IMR-90 (cell line): ENCODE results near the gene CBFA2T3. TPM values are rescaled to one million over a fixed set of nuclear protein-coding genes. Genes with fewer than 3 reads are reported as not detected.

Experiments
- ATAC-seq: fragments of 200-7000 bp; cut with Tn5 transposase; 2 replicates; pipeline ENCODE4 v1.9.1; 2020; ENCODE audit warnings: low read depth, mild to moderate bottlenecking, moderate library complexity
- BruUV-seq: library from RNA; stranded (reverse); fragments of 400-500 nt; replicated peaks from 2 replicates; lab custom pipeline; 2021; lab: Mats Ljungman, UMichigan
- CTCF ChIA-PET: fragments of 300-600 bp; formaldehyde crosslinking; extraction: SDS; loops from one replicate; lab custom pipeline; 2021; ENCODE audit warnings: antibody characterized with exemption; lab: Yijun Ruan, JAX
- POLR2A ChIA-PET: fragments of 300-600 bp; sonication (Branson Sonifier 250); formaldehyde crosslinking; loops from one replicate; lab custom pipeline; 2022; ENCODE audit warnings: antibody characterized with exemption; ENCODE audit not compliant: unreplicated experiment; lab: Charles Lee
- DNase-seq: peaks from one replicate; pipeline ENCODE4 v3.0.0; 2013
- H2AFZ ChIP-seq: replicated peaks from 2 replicates; pipeline ENCODE3; 2013; ENCODE audit warnings: low read length, mild to moderate bottlenecking; ENCODE audit not compliant: poor library complexity
- H2AK5ac ChIP-seq: 2 replicates; pipeline ENCODE4 v1.6.1; 2013; ENCODE audit warnings: low read depth, low read length, inconsistent platforms
- H2AK9ac ChIP-seq: replicated peaks from 2 replicates; pipeline ENCODE3; 2013; ENCODE audit warnings: mild to moderate bottlenecking, low read depth, low read length, moderate library complexity; ENCODE audit not compliant: poor library complexity
- H2BK120ac ChIP-seq: 2 replicates; pipeline ENCODE4 v1.6.1; 2013; ENCODE audit warnings: low read depth, low read length, inconsistent platforms
- H2BK15ac ChIP-seq: 3 replicates; pipeline ENCODE4 v1.6.1; 2013; ENCODE audit warnings: low read depth, low read length, inconsistent platforms
- H2BK20ac ChIP-seq: 2 replicates; pipeline ENCODE4 v1.6.1; 2013; ENCODE audit warnings: low read depth, mild to moderate bottlenecking, inconsistent platforms, low read length, moderate library complexity
- H2BK5ac ChIP-seq: 2 replicates; pipeline ENCODE4 v1.6.1; 2013; ENCODE audit warnings: mild to moderate bottlenecking, low read depth, low read length, inconsistent platforms; ENCODE audit not compliant: poor library complexity, severe bottlenecking
- H3K14ac ChIP-seq: replicated peaks from 2 replicates; pipeline ENCODE4 v1.6.1; 2013; ENCODE audit warnings: low read depth, low read length, inconsistent platforms
- H3K18ac ChIP-seq: 2 replicates; pipeline ENCODE4 v1.6.1; 2013; ENCODE audit warnings: low read depth, low read length, control low read depth
- H3K23ac ChIP-seq: 2 replicates; pipeline ENCODE4 v1.6.1; 2013; ENCODE audit warnings: low read depth, low read length, inconsistent platforms
- H3K27ac ChIP-seq: 2 replicates; pipeline ENCODE4 v1.5.1; 2013; ENCODE audit warnings: mild to moderate bottlenecking, control low read depth, low read length; ENCODE audit not compliant: insufficient read depth
- H3K27me3 ChIP-seq: 2 replicates; pipeline ENCODE4 v1.6.1; 2013; ENCODE audit warnings: low read length; ENCODE audit not compliant: control insufficient read depth, insufficient read depth
- H3K36me3 ChIP-seq: 2 replicates; pipeline ENCODE4 v1.6.1; 2013; ENCODE audit warnings: low read length, mixed read lengths; ENCODE audit not compliant: control insufficient read depth, insufficient read depth
- H3K4ac ChIP-seq: 2 replicates; pipeline ENCODE4 v1.6.1; 2013; ENCODE audit warnings: low read depth, low read length, inconsistent platforms
- H3K4me1 ChIP-seq: 2 replicates; pipeline ENCODE4 v1.6.1; 2013; ENCODE audit warnings: low read length, mixed read lengths; ENCODE audit not compliant: control insufficient read depth, insufficient read depth
- H3K4me2 ChIP-seq: 2 replicates; pipeline ENCODE4 v1.6.1; 2013; ENCODE audit warnings: low read depth, mild to moderate bottlenecking, control low read depth, low read length, moderate library complexity
- H3K4me3 ChIP-seq: 2 replicates; pipeline ENCODE4 v1.5.1; 2013; ENCODE audit warnings: low read depth, mild to moderate bottlenecking, control low read depth, low read length, moderate library complexity; ENCODE audit not compliant: insufficient read depth
- H3K56ac ChIP-seq: 2 replicates; pipeline ENCODE4 v1.6.1; 2013; ENCODE audit warnings: low read length, inconsistent platforms; ENCODE audit not compliant: insufficient read depth; ENCODE audit errors: extremely low read depth
- H3K79me1 ChIP-seq, 2 experiments: 2 replicates each; pipeline ENCODE4 v1.6.1; 2013; ENCODE audit warnings: low read length in 2 of 2, inconsistent platforms in 1 of 2, low read depth in 1 of 2
- H3K9ac ChIP-seq: 2 replicates; pipeline ENCODE4 v1.6.1; 2013; ENCODE audit warnings: low read depth, low read length, control low read depth
- H3K9me1 ChIP-seq: 2 replicates; pipeline ENCODE4 v1.6.1; 2013; ENCODE audit warnings: low read length, inconsistent platforms; ENCODE audit not compliant: insufficient read depth
- H3K9me3 ChIP-seq: 2 replicates; pipeline ENCODE4 v1.6.1; 2013; ENCODE audit warnings: low read length; ENCODE audit not compliant: control insufficient read depth, insufficient read depth
- H4K20me1 ChIP-seq: 2 replicates; pipeline ENCODE4 v1.6.1; 2013; ENCODE audit warnings: low read length, inconsistent platforms; ENCODE audit not compliant: insufficient read depth
- H4K5ac ChIP-seq: 2 replicates; pipeline ENCODE4 v1.6.1; 2013; ENCODE audit warnings: mild to moderate bottlenecking, low read depth, low read length, control low read depth
- H4K8ac ChIP-seq, 2 experiments: 2 replicates each; pipeline ENCODE4 v1.6.1; 2013; ENCODE audit warnings: low read depth in 2 of 2, low read length in 2 of 2, control low read depth in 1 of 2, inconsistent platforms in 1 of 2
- H4K91ac ChIP-seq: 2 replicates; pipeline ENCODE4 v1.6.1; 2013; ENCODE audit warnings: low read depth, low read length, inconsistent platforms; ENCODE audit not compliant: insufficient read depth
- BHLHE40 ChIP-seq: fragments of 150-350 bp; IDR thresholded peaks from 2 replicates; pipeline ENCODE4 v1.6.1; 2016; ENCODE audit warnings: mild to moderate bottlenecking, low read depth, low read length
- CEBPB ChIP-seq: IDR thresholded peaks from 2 replicates; pipeline ENCODE4 v1.6.1; 2012; ENCODE audit warnings: low read depth, low read length, improper control_type of control experiment
- CHD1 ChIP-seq: IDR thresholded peaks from 2 replicates; pipeline ENCODE4 v1.6.1; 2012; ENCODE audit warnings: low read depth, low read length, improper control_type of control experiment
- CTCF ChIP-seq: conservative IDR thresholded peaks from 2 replicates; pipeline ENCODE4 v1.5.1; 2012; ENCODE audit warnings: mild to moderate bottlenecking, low read depth, low read length, improper control_type of control experiment
- ELK1 ChIP-seq: fragments of 150-350 bp; IDR thresholded peaks from 2 replicates; pipeline ENCODE4 v1.6.1; 2016; ENCODE audit warnings: low read depth, mild to moderate bottlenecking, low read length, moderate library complexity, borderline replicate concordance
- MAFK ChIP-seq: IDR thresholded peaks from 2 replicates; pipeline ENCODE4 v1.6.1; 2012; ENCODE audit warnings: low read depth, low read length, improper control_type of control experiment
- MAZ ChIP-seq: IDR thresholded peaks from 2 replicates; pipeline ENCODE4 v1.6.1; 2012; ENCODE audit warnings: low read depth, mild to moderate bottlenecking, low read length, improper control_type of control experiment, moderate library complexity, borderline replicate concordance
- MXI1 ChIP-seq: IDR thresholded peaks from 2 replicates; pipeline ENCODE4 v1.6.1; 2012; ENCODE audit warnings: low read depth, mild to moderate bottlenecking, low read length, moderate library complexity, borderline replicate concordance
- NFE2L2 ChIP-seq: fragments of 150-350 bp; IDR thresholded peaks from 2 replicates; pipeline ENCODE4 v1.6.1; 2016; ENCODE audit warnings: low read depth, mild to moderate bottlenecking, low read length
- POLR2A ChIP-seq: IDR thresholded peaks from 2 replicates; pipeline ENCODE4 v1.6.1; 2012; ENCODE audit warnings: mild to moderate bottlenecking, low read depth, low read length
- RAD21 ChIP-seq: IDR thresholded peaks from 2 replicates; pipeline ENCODE4 v1.6.1; 2012; ENCODE audit warnings: low read length, improper control_type of control experiment
- RCOR1 ChIP-seq: IDR thresholded peaks from 2 replicates; pipeline ENCODE4 v1.6.1; 2012; ENCODE audit warnings: mild to moderate bottlenecking, low read length, improper control_type of control experiment; ENCODE audit not compliant: insufficient replicate concordance
- RFX5 ChIP-seq: IDR thresholded peaks from 2 replicates; pipeline ENCODE4 v1.8.0; 2012; ENCODE audit warnings: low read depth, mild to moderate bottlenecking, low read length, moderate library complexity
- SMC3 ChIP-seq: fragments of 150-350 bp; IDR thresholded peaks from 2 replicates; pipeline ENCODE4 v1.6.1; 2016; ENCODE audit warnings: low read depth, mild to moderate bottlenecking, antibody characterized with exemption, low read length, moderate library complexity
- USF2 ChIP-seq: fragments of 150-350 bp; IDR thresholded peaks from 2 replicates; pipeline ENCODE4 v1.6.1; 2017; ENCODE audit warnings: mild to moderate bottlenecking, antibody characterized with exemption, low read length, low read depth
- WGBS, 2 experiments: methylation state at CpG; one replicate each; pipeline versions ENCODE4 v1.1.5 to v1.1.7; 2013; ENCODE audit warnings: missing lambda C conversion rate in 2 of 2; ENCODE audit not compliant: insufficient read length in 1 of 2; ENCODE audit errors: extremely low coverage in 2 of 2; 5-methylcytosine and 5-hydroxymethylcytosine counted together
- dilution Hi-C: fragments of 300-500 bp; cut with HindIII; formaldehyde crosslinking; loops from one replicate; pipeline ENCODE4 v1.14.3; 2018; ENCODE audit warnings: low sequenced_read_pairs; ENCODE audit not compliant: unreplicated experiment
- in situ Hi-C: fragments of 300-500 bp; cut with MboI; formaldehyde crosslinking; loops from 3 replicates; pipeline ENCODE4 v1.14.3; 2019; ENCODE audit warnings: low sequenced_read_pairs, inconsistent platforms, mixed read lengths
- intact Hi-C: fragments of 100-400 bp; cut with micrococcal nuclease; formaldehyde crosslinking; loops from 2 replicates; pipeline ENCODE4 v1.10.0; 2022
- polyA plus RNA-seq, 3 experiments: library from polyadenylated mRNA; depleted of rRNA; stranded (reverse); fragments of >200 nt; gene quantifications; 2 replicates each; pipeline ENCODE4 v1.2.3, GENCODE V29; 2012; ENCODE audit warnings: low replicate concordance in 1 of 3
- total RNA-seq: library from RNA; depleted of rRNA; stranded (reverse); fragments of >200 nt; gene quantifications from 2 replicates; pipeline ENCODE4 v1.2.3, GENCODE V29; 2012

The CBFA2T3 gene
- total and polyA plus RNA-seq, 2 of the 4 experiments (the other 2 are of a cell fraction), result not detected

- no peaks in the 10 kb centered on the region for H3K36me3 ChIP-seq
- in situ Hi-C loops, result no loop called here
Observed at GRCh38 chr16:89009343-89010209, 32.6 kb upstream of the CBFA2T3 start.

More at GRCh38 chr16:89009343-89010209, 32.6 kb upstream of the CBFA2T3 start:
- Histone ChIP-seq H3K79me1 (no peaks in the 10 kb centered on the region), H2AK5ac (no peak overlapping the region), H3K9me3 (no peaks in the 10 kb centered on the region), H3K9ac (no peak overlapping the region), H3K27ac (no peak overlapping the region), H2BK5ac (no peak overlapping the region), H2BK120ac (no peak overlapping the region), H3K4me2 (no peak overlapping the region), H3K18ac (no peak overlapping the region), H2BK15ac (no peak overlapping the region), H4K91ac (no peak overlapping the region), H2BK20ac (no peak overlapping the region), H3K23ac (no peak overlapping the region), H4K5ac (no peak overlapping the region), H4K8ac (no peak overlapping the region), H3K14ac (no peak overlapping the region), H3K4me1 (no peaks in the 10 kb centered on the region), H3K27me3 (peaks cover 19% of the 10 kb centered on the region), H3K4ac (no peak overlapping the region), H2AK9ac (no peak overlapping the region), H3K4me3 (no peak overlapping the region), H3K9me1 (no peaks in the 10 kb centered on the region), H4K20me1 (no peaks in the 10 kb centered on the region), H3K56ac (no peak overlapping the region), H2AFZ (peak overlapping the region; percentile 21)
- dilution Hi-C loops (no loop called here), intact Hi-C loops (no loop called here)
- TF ChIP-seq POLR2A, result no peak
- no peak for TF ChIP-seq RFX5
- no peak for TF ChIP-seq ELK1
- TF ChIP-seq BHLHE40, result no peak
- no peak for TF ChIP-seq MAFK
- no peak for TF ChIP-seq CHD1
- TF ChIP-seq CTCF, result no peak
- no peak for TF ChIP-seq CEBPB
- TF ChIP-seq USF2, result no peak
- no peak for TF ChIP-seq RCOR1
- TF ChIP-seq SMC3, result no peak
- no peak for TF ChIP-seq MAZ
- TF ChIP-seq NFE2L2, result no peak
- no peak for TF ChIP-seq RAD21
- no peak for TF ChIP-seq MXI1
- BruUV-seq, result no TSS peak
- ChIA-PET CTCF (no interaction called here), POLR2A (no interaction called here)
- no CpG with 5 or more reads among the region's 17 CpGs for WGBS, 2 experiments
- DNase-seq (no peak), ATAC-seq (no peak)
